HEK293 (cell line): ENCODE data around the gene PTRH2.
A peak's percentile ranks its signal among the peaks of the same experiment; 100 is the strongest.

Source experiments
- GLI4 ChIP-seq: fragments of 450-650 bp; formaldehyde crosslinking; IDR thresholded peaks from 2 replicates; pipeline ENCODE4 v1.5.1; 2016; ENCODE audit warnings: missing biosample characterization, missing genetic modification characterization
- KLF10 ChIP-seq: fragments of 450-650 bp; IDR thresholded peaks from 2 replicates; pipeline ENCODE4 v1.5.1; 2018; ENCODE audit warnings: missing biosample characterization, mild to moderate bottlenecking, missing genetic modification characterization
- YY2 ChIP-seq: fragments of 450-650 bp; formaldehyde crosslinking; IDR thresholded peaks from 2 replicates; pipeline ENCODE4 v1.5.1; 2016; ENCODE audit warnings: missing biosample characterization, missing genetic modification characterization
- ZBTB7A ChIP-seq: fragments of 450-650 bp; formaldehyde crosslinking; IDR thresholded peaks from 2 replicates; pipeline ENCODE4 v1.5.1; 2016; ENCODE audit warnings: low read depth, missing biosample characterization, missing genetic modification characterization
- ZEB2 ChIP-seq: fragments of 450-650 bp; formaldehyde crosslinking; IDR thresholded peaks from 2 replicates; pipeline ENCODE4 v1.5.1; 2016; ENCODE audit warnings: missing biosample characterization, missing genetic modification characterization
- ZNF174 ChIP-seq: fragments of 450-650 bp; formaldehyde crosslinking; IDR thresholded peaks from 2 replicates; pipeline ENCODE4 v1.5.0; 2017; ENCODE audit warnings: missing biosample characterization, mild to moderate bottlenecking, missing genetic modification characterization
- ZNF2 ChIP-seq: fragments of 450-650 bp; formaldehyde crosslinking; IDR thresholded peaks from 2 replicates; pipeline ENCODE4 v1.5.1; 2016; ENCODE audit warnings: missing biosample characterization, missing genetic modification characterization
- ZNF274 ChIP-seq, 2 experiments: fragments of 200-500 bp in 1 of 2; fragments of 450-650 bp in 1 of 2; sonication (Bioruptor generic) in 1 of 2; formaldehyde crosslinking in 1 of 2; IDR thresholded peaks; 2 replicates each; pipeline versions ENCODE4 v1.5.1 to v1.6.1; 2014 to 2016; ENCODE audit warnings: borderline replicate concordance in 1 of 2, inconsistent platforms in 1 of 2, low read length in 1 of 2, missing biosample characterization in 1 of 2, missing genetic modification characterization in 1 of 2
- TF ChIP-seq, protein P1 (sequence below): fragments of 450-650 bp; formaldehyde crosslinking; IDR thresholded peaks from 2 replicates; pipeline ENCODE4 v1.5.1; 2016; ENCODE audit warnings: missing biosample characterization, missing genetic modification characterization
- TF ChIP-seq, protein P2 (sequence below): fragments of 450-650 bp; formaldehyde crosslinking; IDR thresholded peaks from 2 replicates; pipeline ENCODE4 v1.5.1; 2016; ENCODE audit warnings: missing biosample characterization, missing genetic modification characterization
- TF ChIP-seq, protein P3 (sequence below): fragments of 450-650 bp; formaldehyde crosslinking; IDR thresholded peaks from 2 replicates; pipeline ENCODE4 v1.5.1; 2016; ENCODE audit warnings: missing biosample characterization, missing genetic modification characterization
- TF ChIP-seq, protein P4 (sequence below): fragments of 450-650 bp; formaldehyde crosslinking; IDR thresholded peaks from 2 replicates; pipeline ENCODE4 v1.5.1; 2016; ENCODE audit warnings: missing biosample characterization, missing genetic modification characterization
- TF ChIP-seq, protein P5 (sequence below): fragments of 450-650 bp; formaldehyde crosslinking; IDR thresholded peaks from 2 replicates; pipeline ENCODE4 v1.5.1; 2016; ENCODE audit warnings: missing biosample characterization, missing genetic modification characterization
- TF ChIP-seq, protein P6 (sequence below): fragments of 450-650 bp; formaldehyde crosslinking; optimal IDR thresholded peaks from 2 replicates; pipeline ENCODE3; 2016; ENCODE audit warnings: missing biosample characterization, mild to moderate bottlenecking, missing genetic modification characterization

DNA sequence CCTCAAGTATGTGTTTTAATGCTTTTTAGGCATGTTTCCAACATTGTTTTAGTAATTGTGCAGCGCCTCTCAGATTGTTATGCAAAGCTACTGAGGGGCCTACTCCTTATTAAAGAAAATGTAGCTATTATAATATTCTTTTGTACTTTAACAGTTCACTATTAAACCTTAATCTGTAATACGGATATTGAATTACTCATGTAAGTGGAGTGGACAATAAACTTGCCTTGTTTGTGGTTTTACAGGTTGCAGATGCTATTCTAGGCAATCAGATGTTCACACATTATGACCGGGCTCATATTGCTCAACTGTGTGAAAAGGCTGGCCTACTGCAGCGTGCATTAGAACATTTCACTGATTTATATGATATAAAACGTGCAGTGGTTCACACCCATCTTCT is 41.0 kb downstream of the PTRH2 start:
- TF ChIP-seq, protein P1, sequence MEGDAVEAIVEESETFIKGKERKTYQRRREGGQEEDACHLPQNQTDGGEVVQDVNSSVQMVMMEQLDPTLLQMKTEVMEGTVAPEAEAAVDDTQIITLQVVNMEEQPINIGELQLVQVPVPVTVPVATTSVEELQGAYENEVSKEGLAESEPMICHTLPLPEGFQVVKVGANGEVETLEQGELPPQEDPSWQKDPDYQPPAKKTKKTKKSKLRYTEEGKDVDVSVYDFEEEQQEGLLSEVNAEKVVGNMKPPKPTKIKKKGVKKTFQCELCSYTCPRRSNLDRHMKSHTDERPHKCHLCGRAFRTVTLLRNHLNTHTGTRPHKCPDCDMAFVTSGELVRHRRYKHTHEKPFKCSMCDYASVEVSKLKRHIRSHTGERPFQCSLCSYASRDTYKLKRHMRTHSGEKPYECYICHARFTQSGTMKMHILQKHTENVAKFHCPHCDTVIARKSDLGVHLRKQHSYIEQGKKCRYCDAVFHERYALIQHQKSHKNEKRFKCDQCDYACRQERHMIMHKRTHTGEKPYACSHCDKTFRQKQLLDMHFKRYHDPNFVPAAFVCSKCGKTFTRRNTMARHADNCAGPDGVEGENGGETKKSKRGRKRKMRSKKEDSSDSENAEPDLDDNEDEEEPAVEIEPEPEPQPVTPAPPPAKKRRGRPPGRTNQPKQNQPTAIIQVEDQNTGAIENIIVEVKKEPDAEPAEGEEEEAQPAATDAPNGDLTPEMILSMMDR (tag by site-specific recombination), result no peak
- TF ChIP-seq, protein P2, sequence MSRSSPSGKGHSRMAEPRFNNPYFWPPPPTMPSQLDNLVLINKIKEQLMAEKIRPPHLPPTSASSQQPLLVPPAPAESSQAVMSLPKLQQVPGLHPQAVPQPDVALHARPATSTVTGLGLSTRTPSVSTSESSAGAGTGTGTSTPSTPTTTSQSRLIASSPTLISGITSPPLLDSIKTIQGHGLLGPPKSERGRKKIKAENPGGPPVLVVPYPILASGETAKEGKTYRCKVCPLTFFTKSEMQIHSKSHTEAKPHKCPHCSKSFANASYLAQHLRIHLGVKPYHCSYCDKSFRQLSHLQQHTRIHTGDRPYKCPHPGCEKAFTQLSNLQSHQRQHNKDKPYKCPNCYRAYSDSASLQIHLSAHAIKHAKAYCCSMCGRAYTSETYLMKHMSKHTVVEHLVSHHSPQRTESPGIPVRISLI (tag by site-specific recombination), result no peak
- TF ChIP-seq, protein P3, sequence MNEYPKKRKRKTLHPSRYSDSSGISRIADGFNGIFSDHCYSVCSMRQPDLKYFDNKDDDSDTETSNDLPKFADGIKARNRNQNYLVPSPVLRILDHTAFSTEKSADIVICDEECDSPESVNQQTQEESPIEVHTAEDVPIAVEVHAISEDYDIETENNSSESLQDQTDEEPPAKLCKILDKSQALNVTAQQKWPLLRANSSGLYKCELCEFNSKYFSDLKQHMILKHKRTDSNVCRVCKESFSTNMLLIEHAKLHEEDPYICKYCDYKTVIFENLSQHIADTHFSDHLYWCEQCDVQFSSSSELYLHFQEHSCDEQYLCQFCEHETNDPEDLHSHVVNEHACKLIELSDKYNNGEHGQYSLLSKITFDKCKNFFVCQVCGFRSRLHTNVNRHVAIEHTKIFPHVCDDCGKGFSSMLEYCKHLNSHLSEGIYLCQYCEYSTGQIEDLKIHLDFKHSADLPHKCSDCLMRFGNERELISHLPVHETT (tag by site-specific recombination), result no peak
- TF ChIP-seq, protein P4, sequence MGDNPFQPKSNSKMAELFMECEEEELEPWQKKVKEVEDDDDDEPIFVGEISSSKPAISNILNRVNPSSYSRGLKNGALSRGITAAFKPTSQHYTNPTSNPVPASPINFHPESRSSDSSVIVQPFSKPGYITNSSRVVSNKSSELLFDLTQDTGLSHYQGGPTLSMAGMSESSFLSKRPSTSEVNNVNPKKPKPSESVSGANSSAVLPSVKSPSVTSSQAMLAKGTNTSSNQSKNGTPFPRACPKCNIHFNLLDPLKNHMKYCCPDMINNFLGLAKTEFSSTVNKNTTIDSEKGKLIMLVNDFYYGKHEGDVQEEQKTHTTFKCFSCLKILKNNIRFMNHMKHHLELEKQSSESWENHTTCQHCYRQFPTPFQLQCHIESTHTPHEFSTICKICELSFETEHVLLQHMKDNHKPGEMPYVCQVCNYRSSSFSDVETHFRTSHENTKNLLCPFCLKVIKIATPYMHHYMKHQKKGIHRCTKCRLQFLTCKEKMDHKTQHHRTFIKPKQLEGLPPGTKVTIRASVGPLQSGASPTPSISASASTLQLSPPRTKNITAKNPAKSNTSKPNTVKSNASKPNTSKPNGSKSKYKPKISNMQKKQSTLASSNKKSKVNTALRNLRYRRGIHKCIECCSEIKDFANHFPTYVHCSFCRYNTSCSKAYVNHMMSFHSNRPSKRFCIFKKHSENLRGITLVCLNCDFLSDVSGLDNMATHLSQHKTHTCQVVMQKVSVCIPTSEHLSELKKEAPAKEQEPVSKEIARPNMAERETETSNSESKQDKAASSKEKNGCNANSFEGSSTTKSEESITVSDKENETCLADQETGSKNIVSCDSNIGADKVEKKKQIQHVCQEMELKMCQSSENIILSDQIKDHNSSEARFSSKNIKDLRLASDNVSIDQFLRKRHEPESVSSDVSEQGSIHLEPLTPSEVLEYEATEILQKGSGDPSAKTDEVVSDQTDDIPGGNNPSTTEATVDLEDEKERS, result no peak
- TF ChIP-seq, protein P5, sequence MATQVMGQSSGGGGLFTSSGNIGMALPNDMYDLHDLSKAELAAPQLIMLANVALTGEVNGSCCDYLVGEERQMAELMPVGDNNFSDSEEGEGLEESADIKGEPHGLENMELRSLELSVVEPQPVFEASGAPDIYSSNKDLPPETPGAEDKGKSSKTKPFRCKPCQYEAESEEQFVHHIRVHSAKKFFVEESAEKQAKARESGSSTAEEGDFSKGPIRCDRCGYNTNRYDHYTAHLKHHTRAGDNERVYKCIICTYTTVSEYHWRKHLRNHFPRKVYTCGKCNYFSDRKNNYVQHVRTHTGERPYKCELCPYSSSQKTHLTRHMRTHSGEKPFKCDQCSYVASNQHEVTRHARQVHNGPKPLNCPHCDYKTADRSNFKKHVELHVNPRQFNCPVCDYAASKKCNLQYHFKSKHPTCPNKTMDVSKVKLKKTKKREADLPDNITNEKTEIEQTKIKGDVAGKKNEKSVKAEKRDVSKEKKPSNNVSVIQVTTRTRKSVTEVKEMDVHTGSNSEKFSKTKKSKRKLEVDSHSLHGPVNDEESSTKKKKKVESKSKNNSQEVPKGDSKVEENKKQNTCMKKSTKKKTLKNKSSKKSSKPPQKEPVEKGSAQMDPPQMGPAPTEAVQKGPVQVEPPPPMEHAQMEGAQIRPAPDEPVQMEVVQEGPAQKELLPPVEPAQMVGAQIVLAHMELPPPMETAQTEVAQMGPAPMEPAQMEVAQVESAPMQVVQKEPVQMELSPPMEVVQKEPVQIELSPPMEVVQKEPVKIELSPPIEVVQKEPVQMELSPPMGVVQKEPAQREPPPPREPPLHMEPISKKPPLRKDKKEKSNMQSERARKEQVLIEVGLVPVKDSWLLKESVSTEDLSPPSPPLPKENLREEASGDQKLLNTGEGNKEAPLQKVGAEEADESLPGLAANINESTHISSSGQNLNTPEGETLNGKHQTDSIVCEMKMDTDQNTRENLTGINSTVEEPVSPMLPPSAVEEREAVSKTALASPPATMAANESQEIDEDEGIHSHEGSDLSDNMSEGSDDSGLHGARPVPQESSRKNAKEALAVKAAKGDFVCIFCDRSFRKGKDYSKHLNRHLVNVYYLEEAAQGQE (tag by site-specific recombination), result no peak
- peak; percentile 42; the same call in 1 of the 2 replicates for TF ChIP-seq ZNF2 (tag by site-specific recombination)
- 0 out of 2 replicates have a peak, but pooled peaks have one; percentile 25 for TF ChIP-seq KLF10 (tag by site-specific recombination)
- TF ChIP-seq ZBTB7A (tag by site-specific recombination), result 0 out of 2 replicates have a peak, but pooled peaks have one; percentile 18
- TF ChIP-seq ZNF274 (IDR thresholded peaks at IDR 0.05; ENCODE audit: low read length), result no peak
- TF ChIP-seq ZNF274 (tag by site-specific recombination; IDR thresholded peaks at IDR 0.05; ENCODE audit: borderline replicate concordance), result no peak
- TF ChIP-seq, protein P6, sequence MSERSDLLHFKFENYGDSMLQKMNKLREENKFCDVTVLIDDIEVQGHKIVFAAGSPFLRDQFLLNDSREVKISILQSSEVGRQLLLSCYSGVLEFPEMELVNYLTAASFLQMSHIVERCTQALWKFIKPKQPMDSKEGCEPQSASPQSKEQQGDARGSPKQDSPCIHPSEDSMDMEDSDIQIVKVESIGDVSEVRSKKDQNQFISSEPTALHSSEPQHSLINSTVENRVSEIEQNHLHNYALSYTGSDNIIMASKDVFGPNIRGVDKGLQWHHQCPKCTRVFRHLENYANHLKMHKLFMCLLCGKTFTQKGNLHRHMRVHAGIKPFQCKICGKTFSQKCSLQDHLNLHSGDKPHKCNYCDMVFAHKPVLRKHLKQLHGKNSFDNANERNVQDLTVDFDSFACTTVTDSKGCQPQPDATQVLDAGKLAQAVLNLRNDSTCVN (tag by site-specific recombination), result no peak
- no peak for TF ChIP-seq ZEB2 (tag by site-specific recombination)
- TF ChIP-seq YY2, result no peak
- no peak for TF ChIP-seq ZNF174
- no peak for TF ChIP-seq GLI4 (tag by site-specific recombination)
